GM12878 (cell line): ENCODE data around the gene PTPRM.

Experiments used
- CTCF ChIP-seq, 3 experiments: IDR thresholded peaks in 2 of 3; conservative IDR thresholded peaks in 1 of 3; 2 replicates each; pipeline ENCODE4 v1.5.1; 2011; ENCODE audit warnings: low read depth in 3 of 3, low read length in 3 of 3, mild to moderate bottlenecking in 3 of 3, control low read depth in 2 of 3, moderate library complexity in 2 of 3, inconsistent platforms in 1 of 3, mixed read lengths in 1 of 3; ENCODE audit not compliant: control insufficient read depth in 2 of 3, insufficient read depth in 1 of 3; ENCODE audit errors: extremely low read depth in 1 of 3
- NFIC ChIP-seq: IDR thresholded peaks from 2 replicates; pipeline ENCODE4 v1.6.1; 2012; ENCODE audit warnings: low read depth, mild to moderate bottlenecking, inconsistent platforms, low read length, moderate library complexity
- NFYB ChIP-seq: IDR thresholded peaks from 2 replicates; pipeline ENCODE4 v1.6.1; 2011; ENCODE audit warnings: low read depth, mild to moderate bottlenecking, low read length, improper control_type of control experiment, moderate library complexity; ENCODE audit not compliant: insufficient read depth
- POLR2AphosphoS2 ChIP-seq: IDR thresholded peaks from 2 replicates; pipeline ENCODE4 v1.6.1; 2011; ENCODE audit warnings: low read depth, mild to moderate bottlenecking, low read length, improper control_type of control experiment, moderate library complexity
- POLR2AphosphoS5 ChIP-seq: IDR thresholded peaks from 2 replicates; pipeline ENCODE4 v1.6.1; 2011; ENCODE audit warnings: mild to moderate bottlenecking, low read length, inconsistent platforms
- SIN3A ChIP-seq: IDR thresholded peaks from 2 replicates; pipeline ENCODE4 v1.6.1; 2012; ENCODE audit warnings: low read depth, low read length, improper control_type of control experiment
- SMC3 ChIP-seq: IDR thresholded peaks from 2 replicates; pipeline ENCODE4 v1.6.1; 2011; ENCODE audit warnings: low read length, improper control_type of control experiment, borderline replicate concordance
- SP1 ChIP-seq: IDR thresholded peaks from one replicate; pipeline ENCODE4 v1.6.1; 2011; ENCODE audit warnings: low read depth, low read length
- TARDBP ChIP-seq: IDR thresholded peaks from 2 replicates; pipeline ENCODE4 v1.6.1; 2016; ENCODE audit warnings: borderline replicate concordance
- USF2 ChIP-seq: IDR thresholded peaks from 2 replicates; pipeline ENCODE4 v1.6.1; 2011; ENCODE audit warnings: low read depth, low read length, improper control_type of control experiment, borderline replicate concordance
- ZBTB33 ChIP-seq: fragments of 450-650 bp; IDR thresholded peaks from 2 replicates; pipeline ENCODE4 v1.6.1; 2017; ENCODE audit warnings: mild to moderate bottlenecking
- TF ChIP-seq, protein P1 (sequence below): IDR thresholded peaks from 2 replicates; pipeline ENCODE4 v1.6.1; 2012; ENCODE audit warnings: mild to moderate bottlenecking, low read depth, low read length
- TF ChIP-seq, protein P2 (sequence below): IDR thresholded peaks from 2 replicates; pipeline ENCODE4 v1.6.1; 2012; ENCODE audit warnings: improper control_type of control experiment, low read depth, low read length; ENCODE audit not compliant: insufficient replicate concordance

DNA sequence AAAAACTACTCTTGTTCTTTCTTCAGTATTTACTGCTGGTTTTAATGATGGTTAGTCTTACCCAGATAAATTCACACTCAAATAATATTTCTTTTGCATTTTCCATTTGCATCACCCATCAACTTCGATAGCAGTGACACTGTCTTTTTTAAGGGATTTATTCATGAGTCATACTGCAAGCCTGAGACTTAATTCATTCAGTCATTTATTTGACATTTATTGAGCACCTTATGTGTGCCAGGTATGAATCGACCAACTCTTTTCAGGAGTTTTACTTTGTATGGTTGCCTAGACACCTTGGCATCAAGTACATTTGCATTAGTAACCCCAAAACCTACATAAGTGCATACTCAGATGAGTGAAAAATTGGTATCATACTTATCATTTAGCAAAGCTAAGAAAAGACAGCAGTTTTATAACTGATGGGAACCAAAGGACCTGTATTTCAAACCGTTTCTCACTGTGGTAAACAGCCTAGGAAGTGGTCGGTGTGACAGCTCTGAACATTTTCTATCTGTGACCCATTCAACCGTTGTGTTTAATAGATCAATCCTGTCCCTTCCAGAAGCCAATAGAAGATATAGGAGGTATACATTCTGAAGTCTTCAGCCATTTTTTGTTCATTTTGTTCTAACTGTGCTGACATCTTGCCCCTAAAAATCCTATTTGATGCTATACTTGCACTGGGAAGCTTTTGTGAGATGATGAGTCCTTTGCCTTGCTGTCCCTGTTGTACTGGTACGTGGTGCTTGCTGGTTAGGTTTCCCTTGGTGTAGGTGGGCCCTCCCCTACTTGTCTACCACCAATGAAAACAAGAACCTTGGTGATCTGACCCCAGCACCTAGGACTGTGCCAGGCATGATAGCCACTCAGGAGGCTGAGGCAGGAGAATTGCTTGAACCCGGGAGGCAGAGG lies 557.4 kb downstream of the PTPRM start:
- TF ChIP-seq TARDBP, result no peak
- TF ChIP-seq NFYB, result no peak
- no peak for TF ChIP-seq CTCF (IDR thresholded peaks at IDR 0.05 in 2 of 3, conservative IDR thresholded peaks at IDR 0.05 in 1 of 3; ENCODE audit: control insufficient read depth in 2 of 3, extremely low read depth in 1 of 3, insufficient read depth in 1 of 3, low read depth in 3 of 3, low read length in 3 of 3)
- no peak for TF ChIP-seq ZBTB33
- no peak for TF ChIP-seq USF2
- no peak for TF ChIP-seq SP1
- TF ChIP-seq SMC3, result no peak
- no peak for TF ChIP-seq POLR2AphosphoS2
- TF ChIP-seq POLR2AphosphoS5, result no peak
- TF ChIP-seq NFIC, result no peak
- no peak for TF ChIP-seq SIN3A
- TF ChIP-seq, protein P1, sequence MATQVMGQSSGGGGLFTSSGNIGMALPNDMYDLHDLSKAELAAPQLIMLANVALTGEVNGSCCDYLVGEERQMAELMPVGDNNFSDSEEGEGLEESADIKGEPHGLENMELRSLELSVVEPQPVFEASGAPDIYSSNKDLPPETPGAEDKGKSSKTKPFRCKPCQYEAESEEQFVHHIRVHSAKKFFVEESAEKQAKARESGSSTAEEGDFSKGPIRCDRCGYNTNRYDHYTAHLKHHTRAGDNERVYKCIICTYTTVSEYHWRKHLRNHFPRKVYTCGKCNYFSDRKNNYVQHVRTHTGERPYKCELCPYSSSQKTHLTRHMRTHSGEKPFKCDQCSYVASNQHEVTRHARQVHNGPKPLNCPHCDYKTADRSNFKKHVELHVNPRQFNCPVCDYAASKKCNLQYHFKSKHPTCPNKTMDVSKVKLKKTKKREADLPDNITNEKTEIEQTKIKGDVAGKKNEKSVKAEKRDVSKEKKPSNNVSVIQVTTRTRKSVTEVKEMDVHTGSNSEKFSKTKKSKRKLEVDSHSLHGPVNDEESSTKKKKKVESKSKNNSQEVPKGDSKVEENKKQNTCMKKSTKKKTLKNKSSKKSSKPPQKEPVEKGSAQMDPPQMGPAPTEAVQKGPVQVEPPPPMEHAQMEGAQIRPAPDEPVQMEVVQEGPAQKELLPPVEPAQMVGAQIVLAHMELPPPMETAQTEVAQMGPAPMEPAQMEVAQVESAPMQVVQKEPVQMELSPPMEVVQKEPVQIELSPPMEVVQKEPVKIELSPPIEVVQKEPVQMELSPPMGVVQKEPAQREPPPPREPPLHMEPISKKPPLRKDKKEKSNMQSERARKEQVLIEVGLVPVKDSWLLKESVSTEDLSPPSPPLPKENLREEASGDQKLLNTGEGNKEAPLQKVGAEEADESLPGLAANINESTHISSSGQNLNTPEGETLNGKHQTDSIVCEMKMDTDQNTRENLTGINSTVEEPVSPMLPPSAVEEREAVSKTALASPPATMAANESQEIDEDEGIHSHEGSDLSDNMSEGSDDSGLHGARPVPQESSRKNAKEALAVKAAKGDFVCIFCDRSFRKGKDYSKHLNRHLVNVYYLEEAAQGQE, result no peak
- TF ChIP-seq, protein P2, sequence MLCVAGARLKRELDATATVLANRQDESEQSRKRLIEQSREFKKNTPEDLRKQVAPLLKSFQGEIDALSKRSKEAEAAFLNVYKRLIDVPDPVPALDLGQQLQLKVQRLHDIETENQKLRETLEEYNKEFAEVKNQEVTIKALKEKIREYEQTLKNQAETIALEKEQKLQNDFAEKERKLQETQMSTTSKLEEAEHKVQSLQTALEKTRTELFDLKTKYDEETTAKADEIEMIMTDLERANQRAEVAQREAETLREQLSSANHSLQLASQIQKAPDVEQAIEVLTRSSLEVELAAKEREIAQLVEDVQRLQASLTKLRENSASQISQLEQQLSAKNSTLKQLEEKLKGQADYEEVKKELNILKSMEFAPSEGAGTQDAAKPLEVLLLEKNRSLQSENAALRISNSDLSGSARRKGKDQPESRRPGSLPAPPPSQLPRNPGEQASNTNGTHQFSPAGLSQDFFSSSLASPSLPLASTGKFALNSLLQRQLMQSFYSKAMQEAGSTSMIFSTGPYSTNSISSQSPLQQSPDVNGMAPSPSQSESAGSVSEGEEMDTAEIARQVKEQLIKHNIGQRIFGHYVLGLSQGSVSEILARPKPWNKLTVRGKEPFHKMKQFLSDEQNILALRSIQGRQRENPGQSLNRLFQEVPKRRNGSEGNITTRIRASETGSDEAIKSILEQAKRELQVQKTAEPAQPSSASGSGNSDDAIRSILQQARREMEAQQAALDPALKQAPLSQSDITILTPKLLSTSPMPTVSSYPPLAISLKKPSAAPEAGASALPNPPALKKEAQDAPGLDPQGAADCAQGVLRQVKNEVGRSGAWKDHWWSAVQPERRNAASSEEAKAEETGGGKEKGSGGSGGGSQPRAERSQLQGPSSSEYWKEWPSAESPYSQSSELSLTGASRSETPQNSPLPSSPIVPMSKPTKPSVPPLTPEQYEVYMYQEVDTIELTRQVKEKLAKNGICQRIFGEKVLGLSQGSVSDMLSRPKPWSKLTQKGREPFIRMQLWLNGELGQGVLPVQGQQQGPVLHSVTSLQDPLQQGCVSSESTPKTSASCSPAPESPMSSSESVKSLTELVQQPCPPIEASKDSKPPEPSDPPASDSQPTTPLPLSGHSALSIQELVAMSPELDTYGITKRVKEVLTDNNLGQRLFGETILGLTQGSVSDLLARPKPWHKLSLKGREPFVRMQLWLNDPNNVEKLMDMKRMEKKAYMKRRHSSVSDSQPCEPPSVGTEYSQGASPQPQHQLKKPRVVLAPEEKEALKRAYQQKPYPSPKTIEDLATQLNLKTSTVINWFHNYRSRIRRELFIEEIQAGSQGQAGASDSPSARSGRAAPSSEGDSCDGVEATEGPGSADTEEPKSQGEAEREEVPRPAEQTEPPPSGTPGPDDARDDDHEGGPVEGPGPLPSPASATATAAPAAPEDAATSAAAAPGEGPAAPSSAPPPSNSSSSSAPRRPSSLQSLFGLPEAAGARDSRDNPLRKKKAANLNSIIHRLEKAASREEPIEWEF, result no peak
